Stimulated activated CD4-positive, alpha-beta T cell treated with anti-CD3 and anti-CD28 coated beads, Interleukin-2, amount 100 ng/mL, for 24 hours (primary cell): ENCODE results near the gene NTPCR.

Experiments
- DNase-seq, 2 donors: peaks; one replicate each; pipeline ENCODE4 v3.0.0-alpha.2; 2020

The NTPCR gene

DNA sequence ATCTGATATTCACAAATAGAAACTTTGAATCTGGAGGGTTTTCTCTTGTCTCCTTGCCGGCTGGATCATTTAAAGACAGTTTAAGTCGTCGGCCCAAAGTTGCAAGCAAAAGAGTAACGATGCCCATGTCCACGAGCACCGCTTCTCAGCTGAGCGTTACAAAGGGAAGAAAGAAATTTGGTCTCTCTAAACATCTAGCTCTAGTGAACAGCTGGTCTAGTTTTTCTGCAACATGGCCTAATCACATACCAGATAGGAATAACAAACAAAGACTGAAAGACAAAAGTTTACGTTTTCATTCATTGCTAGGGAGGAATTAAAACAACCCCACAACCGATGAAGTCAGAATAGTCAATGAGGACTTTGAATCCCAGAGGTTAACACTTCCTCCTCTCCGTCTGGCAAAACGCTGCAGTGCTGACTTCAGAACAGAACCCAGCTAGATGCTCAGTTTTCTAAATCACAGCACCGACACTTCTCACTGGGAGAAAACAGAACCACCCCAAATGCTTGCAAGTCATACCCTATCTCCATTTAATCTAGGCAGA lies 69.4 kb downstream of the NTPCR start:
- DNase-seq: no peak

- DNase-seq: no peak
Observed at GRCh38 chr1:233020426-233020825, 70.0 kb downstream of the NTPCR start.

DNA sequence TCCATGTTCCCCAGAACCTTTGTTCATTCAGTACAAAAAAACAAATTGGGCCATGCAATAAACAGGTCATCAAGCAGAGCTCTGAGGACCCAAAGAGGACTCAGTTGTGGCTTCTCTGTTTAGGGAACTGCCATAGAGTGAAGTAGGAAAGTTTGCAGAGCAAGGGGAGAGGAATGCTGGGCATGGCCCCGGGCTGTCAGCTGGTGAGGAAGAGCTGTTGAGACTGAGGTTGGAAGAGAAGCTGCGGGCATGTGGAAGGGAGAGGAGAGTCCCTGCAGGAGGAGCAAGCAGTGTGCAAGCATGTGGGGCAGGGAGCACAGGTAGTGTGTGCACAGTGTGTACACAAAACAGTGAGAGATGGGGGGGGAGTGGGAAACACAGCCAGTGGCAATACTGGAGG lies 71.8 kb downstream of the NTPCR start:
- no peak for DNase-seq

GRCh38 chr1:233024199-233024598 lies 73.8 kb downstream of the NTPCR start:
- no peak for DNase-seq

DNA sequence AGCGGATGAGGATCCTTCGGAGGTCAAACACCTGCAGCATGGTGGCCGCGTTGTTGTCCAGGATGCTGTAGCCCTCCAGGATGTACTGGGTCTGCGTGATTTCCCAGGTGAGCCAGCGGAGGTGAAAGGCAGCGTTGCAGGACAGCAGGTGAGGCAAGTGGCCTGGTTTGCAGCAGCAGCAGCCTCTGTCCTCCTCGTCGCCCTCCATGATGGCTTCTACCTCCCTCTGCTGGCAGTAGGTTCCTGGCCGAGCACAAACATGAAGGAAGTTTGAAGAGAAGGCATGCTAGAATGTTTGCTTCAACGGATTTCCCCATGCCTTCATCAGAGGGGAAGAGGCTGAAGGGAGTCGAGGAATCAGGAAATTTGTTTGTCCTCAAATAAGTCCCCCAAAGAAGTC lies 74.7 kb downstream of the NTPCR start:
- peak in 1 of 2 donors; percentile 4 for DNase-seq

DNA sequence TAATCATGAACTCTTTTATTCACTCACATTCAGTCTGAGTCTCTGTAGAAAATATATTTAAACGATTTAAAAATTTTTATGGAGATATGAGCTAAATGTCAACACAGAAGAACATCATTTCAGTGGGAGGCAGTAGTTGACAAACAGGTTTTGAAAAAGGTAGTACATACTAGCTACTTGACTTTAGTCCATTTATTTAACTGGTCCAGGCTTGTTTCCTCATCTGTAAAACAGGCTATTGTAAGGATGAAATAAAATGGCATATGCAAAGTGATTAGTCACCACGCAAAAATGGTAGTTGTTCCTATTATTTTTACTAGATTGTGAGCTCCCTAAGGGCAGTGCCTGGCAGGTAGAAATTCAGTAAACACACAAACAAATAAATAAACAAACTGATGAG lies 75.2 kb downstream of the NTPCR start:
- no peak for DNase-seq

- no peak for DNase-seq
Observed at GRCh38 chr1:233027046-233027445, 76.6 kb downstream of the NTPCR start.

GRCh38 chr1:233031521-233031920 lies 81.1 kb downstream of the NTPCR start:
- DNase-seq: no peak

DNA sequence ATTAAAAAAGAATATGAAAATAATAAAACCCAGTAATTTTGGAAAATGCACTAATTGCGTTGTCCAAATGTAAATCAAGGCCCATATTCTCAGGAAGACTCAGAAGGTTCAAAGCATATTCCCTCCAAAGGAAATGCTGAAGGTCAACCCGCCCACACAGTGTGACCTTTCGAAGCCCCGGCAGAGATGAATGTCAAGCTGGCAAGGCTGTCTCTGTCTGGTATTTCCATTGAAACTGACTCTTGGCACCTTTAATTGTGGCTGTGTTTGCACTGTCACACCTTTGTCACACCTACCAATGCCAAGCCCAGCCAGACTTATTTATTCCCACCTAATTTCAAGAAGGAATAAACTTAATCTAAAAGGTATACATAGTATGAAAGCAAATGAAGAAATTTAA lies 82.5 kb downstream of the NTPCR start:
- DNase-seq: no peak

DNA sequence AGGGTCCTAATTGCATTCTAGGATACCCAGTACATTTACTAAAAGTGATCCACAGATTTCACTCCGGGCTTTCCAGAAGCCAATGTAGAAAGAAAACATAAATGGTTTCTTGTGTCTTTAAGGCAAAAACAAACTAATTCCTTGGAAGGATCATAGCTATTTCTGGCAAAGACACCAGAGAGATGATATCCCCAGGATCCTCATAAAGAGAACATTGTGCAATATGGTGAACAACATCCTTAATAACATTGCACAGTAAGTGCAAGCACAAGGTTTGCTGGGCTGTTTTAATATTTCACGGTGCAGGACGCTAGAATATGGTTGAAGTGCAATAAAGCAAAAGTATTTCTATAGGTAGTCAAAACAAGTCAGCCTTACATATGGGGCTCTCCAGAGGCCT lies 83.0 kb downstream of the NTPCR start:
- DNase-seq: no peak
